OCI-LY1 (cell line): ENCODE results near the gene ALOX5.

Experiments
- H2AFZ ChIP-seq: fragments of 200-600 bp; sonication (generic), shearing (Covaris generic); 2 replicates; pipeline ENCODE4 v1.6.0; 2014; ENCODE audit warnings: antibody characterized with exemption, mild to moderate bottlenecking, low read length
- H3F3A ChIP-seq: fragments of 200-600 bp; sonication (generic), shearing (Covaris generic); 2 replicates; pipeline ENCODE4 v1.6.0; 2014; ENCODE audit warnings: mild to moderate bottlenecking, antibody characterized with exemption, low read length, moderate library complexity; ENCODE audit not compliant: insufficient read depth
- H3K27ac ChIP-seq: fragments of 200-600 bp; sonication (generic); 2 replicates; pipeline ENCODE4 v1.5.1; 2014; ENCODE audit warnings: low read length, mixed run types, mild to moderate bottlenecking, low read depth; ENCODE audit not compliant: poor library complexity, severe bottlenecking
- H3K27me3 ChIP-seq: fragments of 200-600 bp; sonication (generic); 2 replicates; pipeline ENCODE4 v1.6.0; 2014; ENCODE audit warnings: antibody characterized with exemption, mild to moderate bottlenecking, low read length, moderate library complexity; ENCODE audit not compliant: insufficient read depth
- H3K36me3 ChIP-seq: fragments of 200-600 bp; sonication (generic); 2 replicates; pipeline ENCODE4 v1.6.1; 2014; ENCODE audit warnings: mild to moderate bottlenecking, antibody characterized with exemption, low read length, moderate library complexity, mixed read lengths; ENCODE audit not compliant: insufficient read depth
- H3K4me1 ChIP-seq: fragments of 200-600 bp; sonication (generic); 2 replicates; pipeline ENCODE4 v1.5.1; 2014; ENCODE audit warnings: mild to moderate bottlenecking, low read length, moderate library complexity; ENCODE audit not compliant: insufficient read depth, severe bottlenecking
- H3K4me2 ChIP-seq: fragments of 200-600 bp; sonication (generic), shearing (Covaris generic); 2 replicates; pipeline ENCODE4 v1.6.1; 2014; ENCODE audit warnings: low read length
- H3K4me3 ChIP-seq: fragments of 200-600 bp; sonication (generic); 2 replicates; pipeline ENCODE4 v1.5.1; 2014; ENCODE audit warnings: low read length, low read depth, mild to moderate bottlenecking, mixed read lengths; ENCODE audit not compliant: poor library complexity, severe bottlenecking
- H3K79me2 ChIP-seq: fragments of 200-600 bp; shearing (Covaris generic); 2 replicates; pipeline ENCODE4 v1.6.1; 2016; ENCODE audit warnings: mixed run types, low read length, mixed read lengths; ENCODE audit not compliant: insufficient read depth
- H3K9ac ChIP-seq: fragments of 200-600 bp; sonication (generic), shearing (Covaris generic); 2 replicates; pipeline ENCODE4 v1.6.1; 2014; ENCODE audit warnings: mild to moderate bottlenecking, low read length, mixed read lengths
- H3K9me2 ChIP-seq: fragments of 200-600 bp; sonication (generic), shearing (Covaris generic); 2 replicates; pipeline ENCODE4 v1.6.1; 2014; ENCODE audit warnings: low read depth, mild to moderate bottlenecking, low read length, mixed read lengths
- H3K9me3 ChIP-seq: fragments of 200-600 bp; shearing (Covaris generic); 2 replicates; pipeline ENCODE4 v1.6.1; 2014; ENCODE audit warnings: low read length, mixed read lengths
- H4K20me1 ChIP-seq: fragments of 200-600 bp; sonication (generic), shearing (Covaris generic); 2 replicates; pipeline ENCODE4 v1.6.0; 2016; ENCODE audit warnings: mild to moderate bottlenecking, low read length; ENCODE audit not compliant: insufficient read depth
- CTCF ChIP-seq: fragments of 200-600 bp; sonication (generic), shearing (Covaris generic); IDR thresholded peaks from 2 replicates; pipeline ENCODE4 v1.5.1; 2017; ENCODE audit warnings: mild to moderate bottlenecking, antibody characterized with exemption, low read length, moderate library complexity, mixed read lengths
- EZH2 ChIP-seq: fragments of 200-600 bp; sonication (generic), shearing (Covaris generic); IDR thresholded peaks from 2 replicates; pipeline ENCODE4 v1.8.0; 2017; ENCODE audit warnings: borderline replicate concordance, mixed run types, mild to moderate bottlenecking, antibody characterized with exemption, low read length, moderate library complexity, mixed read lengths

Gene ALOX5

GRCh38 chr10:45433716-45434469 lies 59.9 kb downstream of the ALOX5 start:
- Histone ChIP-seq H3K4me1 (peaks cover 18% of the 10 kb centered on the region), H3F3A (0 out of 2 replicates have a peak, but pooled peaks cover 4% of the 10 kb centered on the region), H3K9me2 (no peaks in the 10 kb centered on the region), H3K4me2 (no peak overlapping the region), H3K4me3 (no peak overlapping the region), H3K79me2 (no peaks in the 10 kb centered on the region), H3K36me3 (peaks cover 95% of the 10 kb centered on the region), H3K27me3 (no peaks in the 10 kb centered on the region), H3K9me3 (0 out of 2 replicates have a peak, but pooled peaks cover 4% of the 10 kb centered on the region), H3K27ac (peak overlapping the region; percentile 33), H2AFZ (no peak overlapping the region), H4K20me1 (no peaks in the 10 kb centered on the region), H3K9ac (no peak overlapping the region)
- no peak for TF ChIP-seq EZH2
- no peak for TF ChIP-seq CTCF

GRCh38 chr10:45437587-45438465 lies 63.8 kb downstream of the ALOX5 start:
- Histone ChIP-seq H3K79me2 (no peaks in the 10 kb centered on the region), H3K36me3 (peaks cover 95% of the 10 kb centered on the region), H3K4me1 (peaks cover 18% of the 10 kb centered on the region), H3F3A (no peaks in the 10 kb centered on the region), H4K20me1 (no peaks in the 10 kb centered on the region), H2AFZ (no peak overlapping the region), H3K4me3 (no peak overlapping the region), H3K9me3 (0 out of 2 replicates have a peak, but pooled peaks cover 4% of the 10 kb centered on the region), H3K9me2 (no peaks in the 10 kb centered on the region), H3K27ac (peak overlapping the region; percentile 56), H3K27me3 (no peaks in the 10 kb centered on the region), H3K4me2 (no peak overlapping the region), H3K9ac (no peak overlapping the region)
- TF ChIP-seq EZH2 (no peak), CTCF (no peak)

GRCh38 chr10:45438466-45439090 lies 64.6 kb downstream of the ALOX5 start:
- Histone ChIP-seq H3K27ac (peak overlapping the region; percentile 56), H3K27me3 (no peaks in the 10 kb centered on the region), H3F3A (no peaks in the 10 kb centered on the region), H3K4me1 (peaks cover 17% of the 10 kb centered on the region), H3K4me2 (no peak overlapping the region), H3K4me3 (no peak overlapping the region), H3K9ac (no peak overlapping the region), H3K9me3 (0 out of 2 replicates have a peak, but pooled peaks cover 4% of the 10 kb centered on the region), H3K79me2 (no peaks in the 10 kb centered on the region), H4K20me1 (no peaks in the 10 kb centered on the region), H3K36me3 (peaks cover 95% of the 10 kb centered on the region), H2AFZ (no peak overlapping the region), H3K9me2 (no peaks in the 10 kb centered on the region)
- no peak for TF ChIP-seq EZH2
- TF ChIP-seq CTCF, result no peak
